Neural crest cell (in vitro differentiated cells): ENCODE measurements around the gene LDB2. TPM values are rescaled to one million over a fixed set of nuclear protein-coding genes. Genes with fewer than 3 reads are reported as not detected.

Experiments
- DNase-seq: peaks from one replicate; pipeline ENCODE4 v3.0.0; 2021; ENCODE audit warnings: low read depth, mixed read lengths, low spot score
- H3K27ac Mint-ChIP-seq: one replicate; pipeline ENCODE4 v1.8.0; 2021; ENCODE audit warnings: mild to moderate bottlenecking, mixed read lengths; ENCODE audit not compliant: unreplicated experiment
- H3K27me3 Mint-ChIP-seq: 2 replicates; pipeline ENCODE4 v1.8.0; 2021; ENCODE audit warnings: low read depth, mild to moderate bottlenecking, mixed read lengths
- H3K36me3 Mint-ChIP-seq: 2 replicates; pipeline ENCODE4 v1.8.0; 2021; ENCODE audit warnings: low read depth, mild to moderate bottlenecking, mixed read lengths
- H3K4me1 Mint-ChIP-seq: 2 replicates; pipeline ENCODE4 v1.8.0; 2021; ENCODE audit warnings: mixed read lengths
- H3K4me3 Mint-ChIP-seq: one replicate; pipeline ENCODE4 v1.8.0; 2021; ENCODE audit warnings: mild to moderate bottlenecking, mixed read lengths
- H3K9me3 Mint-ChIP-seq: 2 replicates; pipeline ENCODE4 v1.8.0; 2021; ENCODE audit warnings: mixed read lengths
- total RNA-seq: library from RNA; stranded (reverse); gene quantifications from 2 replicates; pipeline ENCODE4 v1.2.1, GENCODE V29; 2021
- TF ChIP-seq, protein P1 (sequence below): fragments of 200-600 bp; sonication (generic); conservative IDR thresholded peaks from 2 replicates; pipeline ENCODE4 v1.5.0; 2021; ENCODE audit warnings: antibody characterized with exemption, mild to moderate bottlenecking

Gene LDB2
- total RNA-seq, 1 donor from 2014 or later = 12.7 TPM

GRCh38 chr4:16671741-16672140 is 226.7 kb downstream of the LDB2 start:
- H3K36me3 Mint-ChIP-seq = no peaks in the 10 kb centered on the region
- H3K4me3 Mint-ChIP-seq = no peak overlapping the region
- TF ChIP-seq, protein P1, sequence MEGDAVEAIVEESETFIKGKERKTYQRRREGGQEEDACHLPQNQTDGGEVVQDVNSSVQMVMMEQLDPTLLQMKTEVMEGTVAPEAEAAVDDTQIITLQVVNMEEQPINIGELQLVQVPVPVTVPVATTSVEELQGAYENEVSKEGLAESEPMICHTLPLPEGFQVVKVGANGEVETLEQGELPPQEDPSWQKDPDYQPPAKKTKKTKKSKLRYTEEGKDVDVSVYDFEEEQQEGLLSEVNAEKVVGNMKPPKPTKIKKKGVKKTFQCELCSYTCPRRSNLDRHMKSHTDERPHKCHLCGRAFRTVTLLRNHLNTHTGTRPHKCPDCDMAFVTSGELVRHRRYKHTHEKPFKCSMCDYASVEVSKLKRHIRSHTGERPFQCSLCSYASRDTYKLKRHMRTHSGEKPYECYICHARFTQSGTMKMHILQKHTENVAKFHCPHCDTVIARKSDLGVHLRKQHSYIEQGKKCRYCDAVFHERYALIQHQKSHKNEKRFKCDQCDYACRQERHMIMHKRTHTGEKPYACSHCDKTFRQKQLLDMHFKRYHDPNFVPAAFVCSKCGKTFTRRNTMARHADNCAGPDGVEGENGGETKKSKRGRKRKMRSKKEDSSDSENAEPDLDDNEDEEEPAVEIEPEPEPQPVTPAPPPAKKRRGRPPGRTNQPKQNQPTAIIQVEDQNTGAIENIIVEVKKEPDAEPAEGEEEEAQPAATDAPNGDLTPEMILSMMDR = no peak
- no peak overlapping the region for H3K27ac Mint-ChIP-seq
- H3K27me3 Mint-ChIP-seq = no peaks in the 10 kb centered on the region
- H3K9me3 Mint-ChIP-seq = no peaks in the 10 kb centered on the region
- no peak for DNase-seq
- H3K4me1 Mint-ChIP-seq = peaks cover 12% of the 10 kb centered on the region

DNA sequence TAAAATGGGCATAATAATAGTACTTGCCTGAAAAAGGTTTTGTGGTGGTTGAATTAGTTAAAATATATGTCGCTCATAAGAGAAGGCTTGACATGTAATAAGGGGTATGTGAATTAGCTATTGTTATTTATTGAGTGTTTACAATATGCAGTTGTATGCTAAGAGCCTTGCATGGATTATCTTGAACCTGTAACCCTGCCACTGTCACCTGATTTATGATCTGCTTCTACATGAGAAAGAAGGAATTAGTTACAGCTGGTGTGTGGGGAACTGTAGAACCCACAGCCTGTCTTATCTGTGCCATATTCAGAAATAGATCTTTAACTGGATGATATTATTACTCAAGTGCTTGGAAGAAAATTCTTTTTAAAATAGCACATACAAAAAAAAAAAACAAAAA is 227.7 kb downstream of the LDB2 start:
- no peak for DNase-seq
- TF ChIP-seq, protein P1 = no peak
- Mint-ChIP-seq H3K36me3 (no peaks in the 10 kb centered on the region), H3K9me3 (no peaks in the 10 kb centered on the region), H3K27me3 (no peaks in the 10 kb centered on the region), H3K4me1 (peaks cover 12% of the 10 kb centered on the region), H3K4me3 (no peak overlapping the region), H3K27ac (no peak overlapping the region)

DNA sequence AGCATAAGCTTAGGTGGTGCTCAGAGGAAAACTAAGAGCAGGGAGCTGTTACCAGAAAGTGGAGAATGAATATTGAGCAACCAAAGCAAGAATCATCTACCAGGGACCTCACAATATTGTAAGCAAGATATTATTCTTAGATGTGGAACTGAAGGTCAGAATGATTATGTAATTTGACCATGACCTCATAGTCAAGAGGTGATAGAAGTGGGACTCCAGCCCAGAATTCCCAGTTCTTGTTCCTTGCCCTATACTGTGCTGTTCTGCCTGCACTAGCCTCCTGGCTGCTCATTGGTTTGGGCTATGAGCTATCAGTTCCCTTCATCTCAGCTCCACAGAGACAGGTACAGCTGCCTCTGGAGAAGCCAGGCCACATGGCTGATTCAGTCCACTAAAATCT is 229.4 kb downstream of the LDB2 start:
- H3K9me3 Mint-ChIP-seq = no peaks in the 10 kb centered on the region
- no peaks in the 10 kb centered on the region for H3K36me3 Mint-ChIP-seq
- H3K27ac Mint-ChIP-seq = no peak overlapping the region
- TF ChIP-seq, protein P1 = no peak
- no peak overlapping the region for H3K4me3 Mint-ChIP-seq
- DNase-seq = no peak
- peaks cover 5% of the 10 kb centered on the region for H3K4me1 Mint-ChIP-seq
- H3K27me3 Mint-ChIP-seq = no peaks in the 10 kb centered on the region

DNA sequence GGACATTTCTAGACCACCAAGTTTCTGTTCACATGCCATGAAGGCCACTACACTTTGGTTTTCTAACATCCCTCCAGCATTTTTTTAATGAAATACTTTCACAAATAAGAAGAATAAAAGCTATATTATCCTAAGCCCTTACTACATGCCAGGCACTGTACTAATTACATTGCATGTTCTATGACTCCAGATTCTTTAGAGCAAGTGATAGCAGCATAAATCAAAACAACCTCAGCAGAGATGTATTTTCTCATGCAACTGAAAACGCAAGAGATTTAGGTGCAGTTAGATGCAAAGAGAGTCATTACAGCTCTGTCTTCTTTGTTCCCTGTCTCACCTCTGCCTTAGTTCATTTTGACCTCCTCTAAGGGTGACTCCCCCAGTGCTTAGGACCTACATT is 230.0 kb downstream of the LDB2 start:
- H3K27ac Mint-ChIP-seq = no peak overlapping the region
- H3K36me3 Mint-ChIP-seq = no peaks in the 10 kb centered on the region
- no peaks in the 10 kb centered on the region for H3K4me1 Mint-ChIP-seq
- TF ChIP-seq, protein P1 = no peak
- H3K4me3 Mint-ChIP-seq = no peak overlapping the region
- H3K27me3 Mint-ChIP-seq = no peaks in the 10 kb centered on the region
- DNase-seq = no peak
- no peaks in the 10 kb centered on the region for H3K9me3 Mint-ChIP-seq

DNA sequence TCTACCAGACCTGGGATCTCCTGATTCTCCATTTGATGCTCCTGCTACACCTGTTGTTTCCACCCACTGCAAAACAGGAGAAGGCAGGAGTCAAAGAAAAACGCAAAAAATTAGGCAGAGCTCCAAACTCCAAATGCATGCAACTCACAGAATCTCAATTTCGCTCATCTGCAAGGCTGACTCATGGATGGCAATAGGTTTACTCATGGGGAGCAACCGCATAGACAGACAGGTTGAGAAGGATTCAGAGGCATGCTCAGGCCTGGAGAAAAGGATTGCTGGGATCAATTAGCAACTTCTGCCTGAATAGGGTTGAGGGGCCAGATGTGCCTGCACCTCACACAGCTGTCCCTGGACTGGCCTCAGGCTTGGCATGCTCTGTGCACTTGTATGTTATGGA is 231.0 kb downstream of the LDB2 start:
- Mint-ChIP-seq H3K9me3 (peaks cover 2% of the 10 kb centered on the region), H3K4me3 (no peak overlapping the region), H3K27me3 (no peaks in the 10 kb centered on the region), H3K27ac (no peak overlapping the region), H3K36me3 (no peaks in the 10 kb centered on the region), H3K4me1 (no peaks in the 10 kb centered on the region)
- TF ChIP-seq, protein P1 = no peak
- DNase-seq = no peak
